Dedifferentiated amniotic fluid mesenchymal stem cell (primary cell): Measurements from ENCODE around the gene RNF111.
"Not testable (repeated sequence)": the region's sequence is repeated elsewhere in the genome, so short reads cannot be mapped to it uniquely, and the experiment has no call there.

Experiments
- DNase-seq: peaks from one replicate; pipeline ENCODE4 v3.0.0-alpha.2; 2016; ENCODE audit errors: extremely low spot score

Gene RNF111

GRCh38 chr15:59133929-59134427 lies 146.5 kb downstream of the RNF111 start:
- DNase-seq: no peak

GRCh38 chr15:59137566-59137965 lies 150.1 kb downstream of the RNF111 start:
- no peak for DNase-seq

- no peak for DNase-seq
These were observed 150.8 kb downstream of the RNF111 start for GRCh38 chr15:59138243-59138642.

GRCh38 chr15:59140422-59141226 lies 153.2 kb downstream of the RNF111 start:
- no peak for DNase-seq

GRCh38 chr15:59143281-59143680 lies 155.8 kb downstream of the RNF111 start:
- no peak for DNase-seq

GRCh38 chr15:59144594-59144993 lies 157.1 kb downstream of the RNF111 start:
- not testable (repeated sequence) for DNase-seq
